ENCODE measurements around the gene ADAMTS1.

ADAMTS1 gene

DNA sequence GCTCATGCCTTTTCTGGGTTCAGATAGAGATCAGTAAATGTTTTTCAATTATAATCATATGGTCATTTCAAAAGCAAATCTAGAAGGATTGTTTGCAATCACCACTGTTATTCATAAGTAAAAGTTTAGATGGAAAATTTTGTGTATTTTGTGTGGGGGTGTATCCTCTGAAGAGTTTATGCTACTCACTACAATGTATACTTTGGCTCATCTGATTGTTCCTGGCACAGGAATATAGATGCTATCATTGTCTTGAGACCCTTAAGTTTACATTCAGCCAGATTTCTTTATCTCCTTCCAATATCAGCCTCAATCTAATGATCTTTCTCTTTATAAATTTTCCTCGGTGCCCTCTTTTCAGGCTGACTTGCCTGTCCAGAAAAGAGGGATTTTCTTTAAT lies 33.0 kb downstream of the ADAMTS1 start:
- no peak for DNase-seq

DNA sequence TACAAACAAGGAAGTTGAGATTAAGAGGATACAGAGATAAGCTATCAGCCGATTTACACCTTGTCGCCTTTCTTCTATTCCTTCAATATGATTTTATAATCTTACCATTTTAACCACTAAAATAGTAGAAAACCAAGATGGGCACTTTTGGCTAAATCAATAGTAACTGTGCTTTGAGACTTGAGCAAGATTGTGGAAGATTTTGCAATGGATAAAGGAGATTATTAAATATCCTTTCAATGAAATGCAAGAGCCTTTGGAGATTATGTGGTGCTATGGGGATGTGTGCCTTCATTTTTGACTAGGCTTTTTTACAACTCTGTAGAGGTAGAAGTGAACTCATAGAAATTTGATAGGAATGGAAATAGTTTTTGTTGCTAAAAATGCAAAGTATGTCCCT lies 33.7 kb downstream of the ADAMTS1 start:
- DNase-seq = no peak

DNA sequence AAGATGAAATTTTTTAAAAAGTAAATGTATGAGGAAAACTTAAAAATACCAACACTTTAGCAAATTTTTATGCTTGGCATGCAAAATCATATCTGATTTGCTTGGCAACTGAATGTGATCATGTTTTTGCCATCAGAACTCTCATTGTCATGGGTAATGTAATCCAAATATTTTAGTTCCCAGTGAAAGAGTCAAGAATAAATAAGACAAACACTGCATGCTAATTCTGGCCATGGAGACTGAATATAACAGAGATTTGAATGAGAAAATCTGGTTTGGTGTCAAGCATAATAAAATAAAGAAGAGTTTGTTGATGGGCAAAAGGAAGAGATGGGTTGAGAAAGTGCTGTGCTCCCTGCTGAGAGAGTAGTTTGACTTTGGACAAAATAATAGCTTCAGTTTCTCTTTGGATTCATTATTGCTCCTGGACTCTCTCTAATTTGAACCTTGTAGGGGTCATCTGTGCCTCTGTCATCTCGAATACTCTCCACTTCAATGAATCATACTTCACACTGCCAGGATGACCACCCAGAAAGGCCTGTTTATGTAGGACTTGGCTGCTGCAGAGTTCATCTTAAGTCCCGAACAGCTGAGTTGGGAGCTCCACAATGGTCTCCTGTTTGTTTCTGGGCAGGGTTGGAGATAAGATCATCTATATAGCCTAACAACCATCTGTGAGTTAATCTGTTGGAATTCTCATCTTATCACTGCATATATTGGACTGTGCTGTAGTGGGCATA lies 34.4 kb downstream of the ADAMTS1 start:
- DNase-seq = no peak

DNA sequence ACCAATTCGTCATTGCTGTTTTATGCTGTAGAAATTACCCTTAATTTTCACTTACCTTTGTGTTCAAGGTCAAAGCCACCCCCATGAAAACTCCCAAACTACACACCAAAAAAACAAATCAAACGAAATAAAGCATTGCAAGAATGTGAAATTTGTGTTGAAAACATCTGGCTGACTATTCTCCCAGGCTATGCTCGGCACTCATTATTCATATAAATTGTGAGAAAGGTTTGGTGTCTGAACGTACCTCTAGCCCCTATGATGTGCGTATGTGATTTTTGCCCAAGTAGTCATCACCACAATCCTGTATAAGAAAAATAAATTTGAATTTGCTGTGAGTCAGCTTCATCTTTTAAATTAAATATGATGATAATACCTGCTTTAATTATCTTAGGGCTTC lies 34.9 kb downstream of the ADAMTS1 start:
- DNase-seq = no peak

DNA sequence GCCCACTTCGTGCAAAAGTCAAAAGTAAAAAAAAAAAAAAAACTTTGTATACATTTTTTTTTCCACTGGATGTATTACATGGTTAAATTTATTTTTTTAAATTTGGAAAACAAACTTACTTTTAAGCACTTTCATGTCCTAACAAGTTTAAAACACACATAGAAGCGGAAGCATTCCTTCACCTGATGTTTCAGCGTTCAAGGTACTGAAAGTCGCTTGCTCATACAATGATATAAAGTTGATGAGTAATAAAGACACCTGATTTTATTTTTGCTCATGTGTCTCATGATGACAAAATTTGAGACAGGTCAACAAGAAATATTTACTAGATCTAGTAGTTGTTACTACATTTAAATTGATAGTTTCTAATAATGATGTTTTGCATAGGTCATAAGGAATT lies 35.5 kb downstream of the ADAMTS1 start:
- DNase-seq = no peak

DNA sequence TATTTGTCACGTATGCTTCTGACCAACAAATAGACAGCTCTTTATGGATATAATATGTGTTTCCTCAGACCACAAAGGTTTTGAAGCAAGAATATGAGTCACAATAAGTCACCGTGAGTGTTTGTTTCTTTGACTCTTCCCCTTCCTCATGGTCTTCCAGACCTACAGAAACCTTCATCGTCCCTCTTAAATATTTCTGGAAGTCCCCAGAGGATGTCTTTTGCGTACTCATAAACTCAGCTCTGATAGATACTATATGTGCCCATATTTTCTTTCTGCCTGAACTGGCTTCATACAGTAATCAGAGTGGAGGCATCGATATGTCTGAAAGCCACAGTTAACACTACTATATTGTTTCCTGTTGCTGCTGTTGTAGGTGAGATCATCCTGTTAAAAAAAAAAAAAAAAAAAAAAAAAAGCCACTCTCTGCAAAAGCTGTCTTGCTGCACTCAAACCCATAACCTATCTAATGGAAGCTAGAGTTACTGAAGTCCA lies 38.4 kb downstream of the ADAMTS1 start:
- no peak for DNase-seq

DNA sequence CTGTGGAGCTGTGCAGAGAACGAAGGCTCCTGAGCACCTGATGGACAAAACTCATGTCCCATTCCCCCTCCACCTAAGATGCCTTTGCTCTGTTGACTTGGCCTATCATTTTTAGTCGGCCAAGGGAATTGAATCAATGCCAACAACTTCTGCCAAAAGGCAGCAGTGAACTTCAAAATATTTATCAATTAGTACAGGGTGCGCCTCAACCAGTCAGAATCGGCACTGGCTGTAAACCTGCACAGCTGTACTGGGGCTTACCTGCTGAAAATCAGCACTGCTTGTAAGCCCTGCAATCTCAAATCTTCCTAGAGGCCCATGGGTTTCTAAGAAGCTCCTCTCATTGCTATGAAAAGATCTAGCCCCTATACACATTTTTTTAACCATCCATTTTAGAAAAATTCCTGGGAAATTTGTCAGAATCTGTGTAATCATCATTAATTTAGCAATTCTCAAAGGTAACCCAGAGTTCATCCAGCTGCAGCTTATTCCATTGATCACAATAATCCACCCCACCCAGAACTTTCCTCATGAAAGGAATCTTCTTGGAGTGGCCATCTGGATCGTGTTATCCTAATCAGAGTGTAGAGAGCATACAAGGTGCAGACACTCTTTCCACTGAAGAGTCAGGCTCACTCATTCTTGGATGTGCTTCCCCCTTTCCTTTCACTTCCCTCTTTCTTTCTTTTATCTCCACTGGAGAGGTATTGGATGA lies 40.2 kb downstream of the ADAMTS1 start:
- no peak for DNase-seq

DNA sequence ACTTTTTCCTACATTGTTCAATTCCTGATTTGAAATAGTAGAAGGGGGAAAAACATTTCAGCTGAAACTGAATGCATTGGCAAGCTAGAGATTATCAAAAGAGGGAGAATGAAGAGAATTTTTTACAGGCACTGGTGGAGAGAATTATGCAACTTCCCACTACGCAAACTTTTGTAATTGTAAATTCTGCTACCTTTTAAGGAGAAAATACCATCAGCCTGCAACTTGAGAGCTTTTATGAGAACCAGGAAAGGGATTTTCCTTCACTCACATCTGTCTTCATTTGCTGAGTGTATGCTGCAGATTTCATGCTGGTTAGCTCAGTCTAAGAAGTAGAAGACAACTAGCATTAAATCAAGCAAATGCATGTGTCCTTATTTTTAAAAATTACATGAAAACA lies 43.7 kb downstream of the ADAMTS1 start:
- DNase-seq = no peak

DNA sequence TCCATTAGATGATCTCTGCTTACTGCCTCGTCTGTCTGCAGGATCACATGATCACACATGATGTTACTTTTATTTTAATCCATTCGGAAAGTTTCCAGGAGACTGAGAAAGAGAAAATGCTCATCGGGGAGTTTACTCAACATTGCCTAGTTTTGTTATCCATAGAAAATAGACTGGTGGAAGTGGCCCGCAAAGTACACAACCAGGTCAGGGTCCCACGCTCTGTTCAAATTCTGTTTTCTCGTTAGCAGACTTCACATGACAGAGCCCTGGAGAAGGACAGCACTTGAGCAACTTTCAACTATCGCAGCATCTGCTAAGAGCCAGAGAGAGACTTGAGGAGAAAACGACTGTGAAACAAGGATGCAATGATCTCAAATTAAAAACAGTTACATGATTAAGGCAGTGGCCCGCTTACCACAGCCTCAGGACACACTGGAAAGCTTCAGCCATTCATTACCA lies 44.2 kb downstream of the ADAMTS1 start:
- DNase-seq = no peak

DNA sequence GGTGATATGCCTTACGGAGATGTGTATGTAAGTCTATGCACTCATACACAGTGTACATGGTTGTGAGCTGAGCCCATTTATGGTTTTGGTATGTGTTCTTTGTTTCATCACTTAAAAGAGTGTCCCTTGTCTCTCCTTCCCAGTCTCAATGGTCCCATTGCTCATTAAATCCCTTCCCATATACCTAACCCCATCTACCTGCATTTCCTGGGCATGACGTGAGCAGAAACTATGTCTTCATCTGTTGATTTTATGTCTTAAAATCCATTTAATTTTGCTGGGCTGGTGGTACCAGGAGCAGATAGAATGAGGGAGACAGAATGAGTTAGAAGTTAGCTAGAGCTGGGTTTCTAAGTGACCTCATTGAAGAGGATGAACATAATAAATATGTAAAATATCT lies 44.8 kb downstream of the ADAMTS1 start:
- no peak for DNase-seq

DNA sequence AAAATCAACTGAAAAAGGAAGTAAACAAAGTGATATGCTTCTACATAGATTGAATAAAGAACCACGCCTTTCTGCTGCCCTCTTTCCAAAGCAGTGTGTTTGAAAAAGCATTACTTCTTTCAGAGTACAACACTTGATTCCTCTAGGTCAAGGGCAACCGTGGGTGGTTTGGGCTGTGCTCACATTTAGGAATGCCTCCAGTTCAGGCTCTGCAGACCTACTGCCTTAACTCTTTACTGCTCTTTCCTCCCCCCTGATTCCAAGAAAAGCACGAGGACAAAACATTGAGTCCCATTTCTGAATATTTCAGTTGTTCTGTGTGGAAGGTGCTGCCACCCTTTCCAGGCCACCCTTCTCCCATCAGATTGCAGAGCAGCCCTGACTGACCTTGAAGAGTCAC lies 45.2 kb downstream of the ADAMTS1 start:
- DNase-seq = no peak

DNA sequence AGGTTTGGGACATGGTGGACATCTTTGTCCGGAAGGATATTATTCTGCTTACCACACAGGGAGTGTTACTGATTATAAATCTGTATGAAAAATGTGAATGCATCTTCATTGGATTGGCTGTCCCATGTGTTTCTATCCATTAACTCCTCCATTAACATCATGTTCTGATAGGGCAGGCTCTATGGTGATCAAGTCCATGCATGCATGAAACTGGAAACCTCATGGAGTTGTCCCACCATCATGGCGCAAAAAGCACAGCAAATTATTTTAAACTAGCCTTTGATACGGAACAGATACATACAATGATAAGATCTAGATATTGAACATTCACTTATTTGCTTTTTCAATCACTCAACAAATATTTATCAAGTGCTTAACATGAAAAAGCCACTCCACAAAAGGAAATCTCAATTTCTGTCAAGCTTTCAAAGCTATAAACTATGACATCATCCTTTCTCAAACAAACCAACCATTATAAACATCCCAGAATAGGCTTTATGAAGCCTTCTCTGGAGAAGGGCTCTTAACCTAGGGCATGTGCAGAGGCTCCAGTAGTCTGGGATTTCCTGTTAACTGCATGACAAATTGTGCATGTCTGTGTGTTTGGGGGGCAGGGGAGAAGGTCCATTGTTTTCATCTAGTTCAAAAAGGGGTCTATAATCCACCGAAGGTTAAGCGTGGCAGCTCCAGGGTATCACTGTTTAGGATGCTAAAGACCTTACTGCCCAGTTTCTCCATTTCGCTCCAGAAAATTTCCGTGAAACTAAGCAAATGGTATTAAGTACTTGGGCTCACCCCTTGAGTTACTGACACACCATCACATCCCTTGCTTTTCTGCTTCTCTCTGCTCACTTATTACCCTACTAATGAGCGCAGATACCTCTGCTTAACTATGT lies 46.1 kb downstream of the ADAMTS1 start:
- DNase-seq = no peak

DNA sequence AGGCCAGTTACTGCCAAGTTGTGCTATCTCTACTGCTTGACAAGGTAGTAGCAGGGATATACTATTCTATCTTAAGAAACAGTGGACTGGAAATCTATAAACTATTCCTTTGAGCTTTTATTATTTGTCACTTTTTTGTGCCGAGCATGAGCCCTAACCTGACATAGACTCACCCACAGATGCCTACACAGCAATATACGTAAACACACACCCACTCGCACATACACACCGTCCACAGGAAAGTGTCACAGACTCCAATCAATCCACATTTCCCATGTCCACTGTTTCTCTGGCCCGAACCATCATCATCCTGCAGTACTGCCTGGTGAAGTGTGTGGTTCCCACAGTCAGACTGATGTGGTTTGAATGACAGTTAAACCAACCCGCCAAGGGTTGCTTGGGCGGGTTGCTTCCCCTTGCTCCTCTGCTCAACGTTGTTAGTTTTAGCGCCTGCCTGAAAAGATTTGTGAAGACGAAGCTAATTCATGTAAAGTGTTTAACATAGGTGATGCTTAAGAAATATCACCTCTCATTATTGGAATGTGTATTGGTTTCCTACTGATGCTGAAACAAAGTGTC lies 47.2 kb downstream of the ADAMTS1 start:
- DNase-seq = no peak

DNA sequence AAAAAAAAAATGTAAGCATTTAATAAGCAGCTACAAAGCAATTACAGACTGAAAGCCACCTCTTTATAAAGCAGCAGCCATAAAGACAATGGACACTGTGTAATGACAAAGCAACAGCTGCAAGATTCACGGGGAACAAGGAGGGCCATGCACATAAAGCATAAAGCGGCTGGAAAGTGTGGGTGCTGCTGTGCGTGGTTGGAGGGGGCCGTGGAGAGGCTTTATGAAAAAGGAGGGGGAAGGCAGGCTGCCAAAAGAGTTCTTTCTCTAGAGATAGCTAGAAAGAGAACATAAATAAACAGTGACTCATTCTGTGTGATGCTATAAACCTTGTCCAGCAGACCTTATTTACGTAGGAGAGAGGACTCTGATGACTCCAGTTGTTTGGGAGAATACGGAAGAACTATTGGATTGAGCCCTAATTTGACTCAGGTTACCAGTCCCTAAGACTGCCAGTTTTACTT lies 49.3 kb downstream of the ADAMTS1 start:
- no peak for DNase-seq

DNA sequence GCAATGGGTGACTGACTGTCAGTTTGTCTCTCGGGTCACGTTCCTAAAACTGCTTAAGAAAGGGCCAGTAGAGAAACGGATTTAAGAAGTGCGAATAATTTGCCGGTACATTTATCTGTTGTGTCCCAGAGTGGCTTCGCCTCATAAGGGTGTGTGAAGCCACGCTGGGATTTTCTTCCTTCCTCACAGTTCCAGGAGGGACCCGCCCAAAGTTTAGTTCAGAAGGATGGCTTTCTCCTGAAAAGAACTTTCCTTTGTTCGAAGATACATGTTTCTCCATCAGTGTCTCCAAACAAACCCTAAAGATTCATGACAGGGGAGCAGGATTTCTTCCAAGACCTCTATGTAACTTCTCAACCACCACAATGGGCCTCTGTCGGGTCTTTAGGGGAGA lies 49.8 kb downstream of the ADAMTS1 start:
- DNase-seq = no peak

DNA sequence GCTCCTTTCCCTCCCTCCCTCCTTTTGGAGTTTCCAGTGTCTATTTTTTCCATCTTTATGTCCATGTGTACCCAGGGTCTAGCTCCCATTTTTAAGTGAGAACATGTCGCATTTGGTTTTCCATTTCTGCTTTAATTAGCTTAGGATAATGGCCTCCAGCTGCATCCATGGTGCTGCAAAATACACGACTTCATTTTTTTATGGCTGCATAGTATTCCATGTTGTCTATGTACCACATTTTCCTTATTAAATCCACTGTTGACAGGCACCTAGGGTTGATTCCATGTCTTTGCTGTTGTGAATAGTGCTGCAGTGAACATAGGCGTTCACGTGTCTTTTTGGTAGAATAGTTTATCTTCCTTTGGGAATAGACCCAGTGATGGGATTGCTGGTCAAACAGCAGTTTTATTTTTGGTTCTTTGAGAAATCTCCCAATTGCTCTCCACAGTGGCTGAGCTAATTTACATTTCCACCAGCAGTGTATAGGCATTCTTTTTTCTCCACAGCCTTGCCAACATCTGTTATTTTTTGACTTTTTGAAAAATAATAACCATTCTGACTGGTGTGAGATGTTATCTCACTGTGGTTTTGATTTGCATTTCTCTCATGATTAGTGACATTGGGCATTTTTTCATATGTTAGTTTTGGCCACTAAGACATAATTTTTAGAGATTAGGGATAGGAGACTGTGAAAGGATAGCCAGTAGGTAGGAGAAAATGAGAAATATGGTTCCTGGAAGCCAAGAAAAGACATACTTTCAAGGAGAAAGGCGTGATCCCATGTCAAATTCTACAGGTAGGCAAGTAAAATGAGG lies 50.4 kb downstream of the ADAMTS1 start:
- no peak for DNase-seq

DNA sequence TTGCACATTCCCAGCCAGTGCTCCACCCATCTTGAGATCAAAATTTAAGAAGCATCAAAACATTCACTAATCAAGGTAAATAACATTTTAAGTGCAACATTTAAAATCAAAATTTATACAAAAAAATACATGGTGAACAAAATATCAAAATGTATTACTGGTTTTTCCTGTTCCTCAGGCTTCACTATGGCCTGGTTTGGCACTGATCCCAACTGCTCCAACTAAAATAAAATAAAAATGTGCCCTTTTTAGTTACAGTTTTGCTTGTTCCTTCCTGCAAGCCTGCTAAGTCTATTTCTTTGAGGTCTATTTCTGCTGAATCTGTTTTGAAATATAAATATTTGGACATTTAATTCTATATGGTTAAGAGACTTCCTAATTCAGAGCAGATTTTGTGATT lies 54.9 kb downstream of the ADAMTS1 start:
- no peak for DNase-seq

DNA sequence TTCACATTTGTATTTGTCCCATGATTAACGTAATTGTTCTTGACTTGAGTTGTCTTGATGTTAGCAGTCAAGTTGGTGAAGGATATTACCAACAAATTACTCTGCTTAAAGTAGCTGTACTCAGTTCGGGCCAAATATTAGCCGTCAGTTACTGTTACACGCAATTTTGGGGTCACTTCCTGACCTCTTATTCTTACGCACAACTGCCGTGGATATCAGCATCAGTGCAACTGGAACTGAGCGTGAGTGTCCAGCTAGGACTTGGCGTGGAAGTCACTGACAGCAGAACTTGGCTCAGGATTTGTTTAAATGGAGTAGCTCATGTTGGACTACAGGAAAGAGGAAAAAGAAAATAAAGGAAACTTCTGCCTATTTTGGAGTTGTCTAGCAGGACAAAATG lies 56.4 kb downstream of the ADAMTS1 start:
- no peak for DNase-seq

All from activated CD4-positive, alpha-beta T cell treated with anti-CD3 and anti-CD28 coated beads, Interleukin-2, amount 50 U/mL, for 4 hours (primary cell).